H1 (cell line): Measurements from ENCODE around the gene ADRM1. TPM values are rescaled to one million over a fixed set of nuclear protein-coding genes. Genes with fewer than 3 reads are reported as not detected.

Experiments used
- CTCF ChIA-PET: fragments of 300-600 bp; sonication (Branson Sonifier 250); formaldehyde crosslinking; loops from one replicate; lab custom pipeline; 2021; ENCODE audit not compliant: partially characterized antibody; lab: Charles Lee
- POLR2A ChIA-PET: fragments of 300-600 bp; sonication (Branson Sonifier 250); formaldehyde crosslinking; loops from one replicate; lab custom pipeline; 2021; ENCODE audit warnings: inconsistent platforms; ENCODE audit not compliant: partially characterized antibody; lab: Charles Lee
- DNase-seq, 2 experiments: peaks; one replicate each; pipeline versions ENCODE4 v3.0.0 to v3.0.0-alpha.2; 2010 to 2022; ENCODE audit warnings: low spot score in 2 of 2, low read depth in 1 of 2, mixed read lengths in 1 of 2
- FAIRE-seq: peaks from 2 replicates; lab custom pipeline; 2011; peaks lifted over from hg19 to GRCh38; lab: Jason Lieb, UNC
- H2AFZ ChIP-seq: 2 replicates; pipeline ENCODE4 v1.8.1; 2012; ENCODE audit warnings: low read length, inconsistent platforms
- H2AK5ac ChIP-seq: 2 replicates; pipeline ENCODE4 v1.6.1; 2013; ENCODE audit warnings: low read depth, low read length
- H2BK120ac ChIP-seq: replicated peaks from 2 replicates; pipeline ENCODE3; 2013; ENCODE audit warnings: low read depth, low read length, inconsistent platforms
- H2BK12ac ChIP-seq: 2 replicates; pipeline ENCODE4 v1.6.1; 2013; ENCODE audit warnings: low read depth, low read length
- H2BK15ac ChIP-seq: 2 replicates; pipeline ENCODE4 v1.6.1; 2013; ENCODE audit warnings: low read length
- H2BK20ac ChIP-seq: 2 replicates; pipeline ENCODE4 v1.6.1; 2013; ENCODE audit warnings: low read length
- H2BK5ac ChIP-seq: 2 replicates; pipeline ENCODE4 v1.6.1; 2013; ENCODE audit warnings: low read depth, low read length
- H3K14ac ChIP-seq: 2 replicates; pipeline ENCODE4 v1.6.1; 2013; ENCODE audit warnings: inconsistent platforms; ENCODE audit not compliant: insufficient read length
- H3K18ac ChIP-seq: 2 replicates; pipeline ENCODE4 v1.6.1; 2013; ENCODE audit warnings: low read length; ENCODE audit errors: extremely low read depth
- H3K23ac ChIP-seq: 2 replicates; pipeline ENCODE4 v1.6.1; 2013; ENCODE audit warnings: inconsistent platforms; ENCODE audit not compliant: insufficient read length
- H3K23me2 ChIP-seq: 2 replicates; pipeline ENCODE4 v1.6.1; 2013; ENCODE audit warnings: low read depth, low read length
- H3K27ac ChIP-seq: 2 replicates; pipeline ENCODE4 v1.6.1; 2011; ENCODE audit warnings: low read depth, low read length, inconsistent platforms
- H3K27me3 ChIP-seq, 4 experiments: replicated peaks in 1 of 4; 1 replicate in 1 of 4; 2 replicates in 3 of 4; pipeline versions ENCODE4 v1.6.1 to v1.8.1; 2011 to 2013; ENCODE audit warnings: low read length in 3 of 4, mild to moderate bottlenecking in 3 of 4, inconsistent platforms in 2 of 4, mixed read lengths in 2 of 4, moderate library complexity in 1 of 4; ENCODE audit not compliant: control insufficient read depth in 3 of 4, insufficient read depth in 3 of 4; ENCODE audit errors: extremely low read depth in 1 of 4
- H3K36me3 ChIP-seq, 4 experiments: 2 replicates each; pipeline versions ENCODE4 v1.6.1 to v1.8.1; 2011 to 2013; ENCODE audit warnings: mild to moderate bottlenecking in 4 of 4, low read length in 3 of 4, moderate library complexity in 2 of 4, control low read depth in 1 of 4, inconsistent platforms in 1 of 4; ENCODE audit not compliant: insufficient read depth in 4 of 4, control insufficient read depth in 2 of 4
- H3K4ac ChIP-seq: replicated peaks from 2 replicates; pipeline ENCODE3; 2013; ENCODE audit warnings: low read length, low read depth, mixed read lengths, inconsistent platforms; ENCODE audit not compliant: insufficient read length
- H3K4me1 ChIP-seq, 4 experiments: replicated peaks in 1 of 4; 1 replicate in 1 of 4; 2 replicates in 3 of 4; pipeline versions ENCODE4 v1.6.1 to v1.8.1; 2011 to 2013; ENCODE audit warnings: low read length in 3 of 4, inconsistent platforms in 2 of 4, mixed read lengths in 1 of 4; ENCODE audit not compliant: insufficient read depth in 4 of 4, control insufficient read depth in 3 of 4
- H3K4me2 ChIP-seq, 2 experiments: 2 replicates each; pipeline versions ENCODE4 v1.6.1 to v1.8.1; 2011 to 2013; ENCODE audit warnings: low read depth in 2 of 2, low read length in 2 of 2, control low read depth in 1 of 2, inconsistent platforms in 1 of 2, mild to moderate bottlenecking in 1 of 2; ENCODE audit not compliant: insufficient read depth in 1 of 2
- H3K4me3 ChIP-seq, 4 experiments: fragments of 200-600, 300-600 bp in 1 of 4; sonication (generic), shearing (Covaris generic), sonication (Bioruptor Twin) in 1 of 4; 2 replicates each; pipeline versions ENCODE4 v1.5.1 to v1.8.1; 2011 to 2016; ENCODE audit warnings: low read length in 4 of 4, low read depth in 3 of 4, control low read depth in 2 of 4, inconsistent platforms in 2 of 4, mild to moderate bottlenecking in 2 of 4, mixed read lengths in 1 of 4, moderate library complexity in 1 of 4; ENCODE audit not compliant: insufficient read depth in 2 of 4; ENCODE audit errors: extremely low read depth in 1 of 4
- H3K56ac ChIP-seq: replicated peaks from 2 replicates; pipeline ENCODE3; 2013; ENCODE audit warnings: low read depth, mild to moderate bottlenecking, mixed read lengths, low read length, inconsistent platforms; ENCODE audit not compliant: insufficient read length
- H3K79me1 ChIP-seq: 2 replicates; pipeline ENCODE4 v1.6.1; 2013; ENCODE audit warnings: low read depth, low read length, control low read depth
- H3K79me2 ChIP-seq, 2 experiments: 2 replicates each; pipeline versions ENCODE4 v1.6.1 to v1.8.1; 2012 to 2013; ENCODE audit warnings: low read length in 2 of 2, mild to moderate bottlenecking in 2 of 2, inconsistent platforms in 1 of 2; ENCODE audit not compliant: insufficient read depth in 2 of 2, control insufficient read depth in 1 of 2
- H3K9ac ChIP-seq, 4 experiments: replicated peaks in 1 of 4; 1 replicate in 1 of 4; 2 replicates in 3 of 4; pipeline versions ENCODE4 v1.6.1 to v1.8.1; 2011 to 2013; ENCODE audit warnings: low read depth in 3 of 4, low read length in 3 of 4, control low read depth in 2 of 4, mild to moderate bottlenecking in 2 of 4, moderate library complexity in 2 of 4, inconsistent platforms in 1 of 4; ENCODE audit errors: extremely low read depth in 1 of 4
- H3K9me3 ChIP-seq, 2 experiments: 2 replicates each; pipeline versions ENCODE4 v1.6.1 to v1.8.1; 2012 to 2013; ENCODE audit warnings: mild to moderate bottlenecking in 2 of 2, moderate library complexity in 2 of 2, control low read depth in 1 of 2, inconsistent platforms in 1 of 2, low read depth in 1 of 2, low read length in 1 of 2, mixed read lengths in 1 of 2; ENCODE audit not compliant: insufficient read depth in 2 of 2
- H4K20me1 ChIP-seq, 2 experiments: replicated peaks in 1 of 2; 2 replicates each; pipeline versions ENCODE3 to v1.8.1; 2011 to 2013; ENCODE audit warnings: inconsistent platforms in 2 of 2, low read length in 2 of 2, mild to moderate bottlenecking in 1 of 2; ENCODE audit not compliant: insufficient read depth in 2 of 2, control insufficient read depth in 1 of 2
- H4K5ac ChIP-seq: 2 replicates; pipeline ENCODE4 v1.6.1; 2013; ENCODE audit warnings: low read length, low read depth, mixed read lengths, inconsistent platforms; ENCODE audit not compliant: insufficient read length
- H4K8ac ChIP-seq: 2 replicates; pipeline ENCODE4 v1.8.0; 2013; ENCODE audit warnings: mild to moderate bottlenecking, moderate library complexity, low read length, inconsistent platforms; ENCODE audit not compliant: insufficient read depth; ENCODE audit errors: extremely low read depth
- H4K91ac ChIP-seq: replicated peaks from 2 replicates; pipeline ENCODE3; 2013; ENCODE audit warnings: low read length, mixed read lengths, inconsistent platforms; ENCODE audit not compliant: insufficient read length
- SP2 ChIP-seq: IDR thresholded peaks from 2 replicates; pipeline ENCODE4 v1.6.1; 2012; ENCODE audit warnings: mild to moderate bottlenecking, low read length, inconsistent platforms
- WGBS, 2 experiments: shearing (Covaris generic) in 1 of 2; methylation state at CpG; one replicate each; pipeline versions ENCODE4 v1.1.6 to v1.1.7; 2013 to 2015; ENCODE audit warnings: low lambda C conversion rate in 2 of 2, mixed read lengths in 2 of 2, inconsistent platforms in 1 of 2, low coverage in 1 of 2, missing lambda C conversion rate in 1 of 2; ENCODE audit not compliant: insufficient replicate concordance in 2 of 2, insufficient coverage in 1 of 2, insufficient read length in 1 of 2; ENCODE audit errors: extremely low coverage in 1 of 2, missing lambda C conversion rate in 1 of 2; 5-methylcytosine and 5-hydroxymethylcytosine counted together
- polyA plus RNA-seq, 7 experiments: library from polyadenylated mRNA; depleted of rRNA in 3 of 7; stranded (reverse) in 5 of 7; unstranded in 2 of 7; fragments of >200 nt in 5 of 7; fragments of 200-250 nt in 2 of 7; gene quantifications; 1 replicate in 5 of 7; 2 replicates in 1 of 7; 4 replicates in 1 of 7; pipeline versions ENCODE4 v1.2.1 to v1.2.3, GENCODE V29; 2011 to 2013; ENCODE audit warnings: missing spikeins in 2 of 7, mixed read lengths in 2 of 7
- total RNA-seq: library from RNA; stranded (reverse); fragmentation: NEBNext Ultra II Directional; extraction: Animal tissue kit (Norgen Biotek cat#: 25700); gene quantifications from 2 replicates; pipeline ENCODE4 v1.2.1, GENCODE V29; 2021
- TF ChIP-seq, protein P1 (sequence below): IDR thresholded peaks from 2 replicates; pipeline ENCODE4 v1.6.1; 2012; ENCODE audit warnings: low read length, inconsistent platforms

ADRM1 gene
- total and polyA plus RNA-seq, 2 of the 8 experiments (the other 6 are each of a cell fraction or from before 2014, with no cell fraction given) = 126 to 214 TPM

- CTCF ChIA-PET = interaction anchor here (0.9 to 2.7 kb wide), 7 partner anchors 10 to 44 kb away, joined by 3 to 13 read pairs (median 5); no protein-coding TSS in a partner anchor
- no peak overlapping the region for H2BK15ac ChIP-seq
Measured at GRCh38 chr20:62350098-62350628, 47.4 kb downstream of the ADRM1 start.

More at GRCh38 chr20:62350098-62350628, 47.4 kb downstream of the ADRM1 start:
- Histone ChIP-seq H3K4me3 (no peak overlapping the region), H3K4ac (no peak overlapping the region), H2BK12ac (no peak overlapping the region), H4K91ac (no peak overlapping the region), H4K20me1 (peaks cover 0 to 15% of the 10 kb centered on the region in 2 experiments), H3K79me2 (peaks cover 9 to 18% of the 10 kb centered on the region in 2 experiments; a peak in 3 of 4 replicates), H4K8ac (peak overlapping the region; percentile 43; the same call in 1 of the 2 replicates), H4K5ac (no peak overlapping the region), H2AFZ (no peak overlapping the region), H3K79me1 (peaks cover 11% of the 10 kb centered on the region), H2AK5ac (no peak overlapping the region), H3K18ac (no peak overlapping the region), H3K4me1 (peaks cover 0 to 11% (median 9%) of the 10 kb centered on the region in 4 experiments; a peak in 6 of 7 replicates), H3K9ac (no peak overlapping the region), H3K9me3 (peaks cover 0 to 3% of the 10 kb centered on the region in 2 experiments; a peak in 2 of 4 replicates), H3K27me3 (no peaks in the 10 kb centered on the region), H3K23me2 (no peaks in the 10 kb centered on the region; the same call in 1 of the 2 replicates), H2BK5ac (peak overlapping the region; percentile 30; the same call in 1 of the 2 replicates), H3K56ac (no peak overlapping the region), H3K36me3 (peaks cover 22 to 58% (median 51%) of the 10 kb centered on the region in 4 experiments; a peak in 7 of 8 replicates), H3K23ac (no peak overlapping the region), H3K14ac (no peak overlapping the region), H3K4me2 (no peak overlapping the region), H2BK20ac (no peak overlapping the region), H3K27ac (no peak overlapping the region; the same call in 1 of the 2 replicates), H2BK120ac (no peak overlapping the region)
- TF ChIP-seq, protein P1, sequence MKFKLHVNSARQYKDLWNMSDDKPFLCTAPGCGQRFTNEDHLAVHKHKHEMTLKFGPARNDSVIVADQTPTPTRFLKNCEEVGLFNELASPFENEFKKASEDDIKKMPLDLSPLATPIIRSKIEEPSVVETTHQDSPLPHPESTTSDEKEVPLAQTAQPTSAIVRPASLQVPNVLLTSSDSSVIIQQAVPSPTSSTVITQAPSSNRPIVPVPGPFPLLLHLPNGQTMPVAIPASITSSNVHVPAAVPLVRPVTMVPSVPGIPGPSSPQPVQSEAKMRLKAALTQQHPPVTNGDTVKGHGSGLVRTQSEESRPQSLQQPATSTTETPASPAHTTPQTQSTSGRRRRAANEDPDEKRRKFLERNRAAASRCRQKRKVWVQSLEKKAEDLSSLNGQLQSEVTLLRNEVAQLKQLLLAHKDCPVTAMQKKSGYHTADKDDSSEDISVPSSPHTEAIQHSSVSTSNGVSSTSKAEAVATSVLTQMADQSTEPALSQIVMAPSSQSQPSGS = no peak
- no peak for TF ChIP-seq SP2
- POLR2A ChIA-PET = interaction anchor here (0.8 to 12.3 kb wide), 8 partner anchors 9 to 44 kb away, joined by 3 to 114 read pairs (median 3); partner anchors contain the start of gene LAMA5
- WGBS, 2 experiments = 92% methylated on average over 16 of the region's 16 CpGs; no CpG with 5 or more reads in 1 of the 2 experiments
- no peak for FAIRE-seq
- no peak for DNase-seq
